SJSA1 (cell line): Measurements from ENCODE around the gene PLPP2. TPM values are rescaled to one million over a fixed set of nuclear protein-coding genes. Genes with fewer than 3 reads are reported as not detected.

ENCODE experiments used
- DNase-seq, 2 experiments: peaks; one replicate each; pipeline ENCODE4 v3.0.0-alpha.2; 2015 to 2020; ENCODE audit warnings: low spot score in 2 of 2, low read depth in 1 of 2
- H3K27ac ChIP-seq: fragments of 250-450 bp; sonication (Bioruptor Pico); 2 replicates; pipeline ENCODE4 v1.5.1; 2020; ENCODE audit warnings: mild to moderate bottlenecking, moderate library complexity
- H3K27me3 ChIP-seq: fragments of 250-450 bp; sonication (Bioruptor Pico); replicated peaks from 2 replicates; pipeline ENCODE4 v1.5.1; 2020; ENCODE audit warnings: mild to moderate bottlenecking, moderate library complexity
- H3K36me3 ChIP-seq: fragments of 250-450 bp; sonication (Bioruptor Pico); 2 replicates; pipeline ENCODE4 v1.5.1; 2020; ENCODE audit warnings: mild to moderate bottlenecking
- H3K4me1 ChIP-seq: fragments of 250-450 bp; sonication (Bioruptor Pico); replicated peaks from 2 replicates; pipeline ENCODE4 v1.6.1; 2021; ENCODE audit warnings: mild to moderate bottlenecking
- H3K4me3 ChIP-seq: fragments of 250-450 bp; sonication (Bioruptor Pico); 2 replicates; pipeline ENCODE4 v1.5.1; 2020; ENCODE audit warnings: mild to moderate bottlenecking
- H3K9me3 ChIP-seq: fragments of 250-450 bp; sonication (Bioruptor Pico); replicated peaks from 2 replicates; pipeline ENCODE4 v1.5.1; 2020; ENCODE audit warnings: mild to moderate bottlenecking
- total RNA-seq: library from RNA; depleted of rRNA; stranded (reverse); fragments of >200 nt; shearing (Covaris generic); gene quantifications from 2 replicates; pipeline ENCODE4 v1.2.3, GENCODE V29; 2014

The PLPP2 gene
- total RNA-seq, 1 experiment from 2014 or later, result 7.3 TPM

DNA sequence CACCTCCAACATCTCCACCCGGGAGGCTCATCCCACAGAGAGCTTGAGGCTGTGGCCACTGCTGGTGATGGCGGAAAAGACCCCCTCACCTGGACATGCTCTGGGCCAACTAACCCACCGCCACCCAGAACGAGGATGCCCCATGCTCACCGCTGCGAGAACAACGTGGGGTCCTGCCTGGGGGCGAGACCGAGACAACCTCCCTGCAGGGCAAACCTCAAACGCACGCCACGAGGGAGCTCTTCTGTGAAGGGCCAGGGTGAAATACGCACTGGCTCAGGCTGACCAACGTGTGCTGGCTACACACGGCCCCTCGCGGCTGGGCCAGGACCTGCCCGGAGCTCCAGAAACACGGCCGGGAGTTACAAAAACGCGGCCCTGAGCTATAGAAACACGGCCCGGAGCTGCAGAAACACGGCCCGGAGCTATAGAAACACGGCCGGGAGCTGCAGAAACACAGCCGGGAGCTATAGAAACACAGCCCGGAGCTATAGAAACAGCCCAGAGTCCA, 19.0 kb upstream of the PLPP2 start:
- Histone ChIP-seq H3K9me3 (no peaks in the 10 kb centered on the region), H3K27me3 (no peaks in the 10 kb centered on the region), H3K27ac (no peak overlapping the region), H3K4me3 (no peak overlapping the region), H3K36me3 (peaks cover 76% of the 10 kb centered on the region), H3K4me1 (no peaks in the 10 kb centered on the region)
- DNase-seq, result no peak

DNA sequence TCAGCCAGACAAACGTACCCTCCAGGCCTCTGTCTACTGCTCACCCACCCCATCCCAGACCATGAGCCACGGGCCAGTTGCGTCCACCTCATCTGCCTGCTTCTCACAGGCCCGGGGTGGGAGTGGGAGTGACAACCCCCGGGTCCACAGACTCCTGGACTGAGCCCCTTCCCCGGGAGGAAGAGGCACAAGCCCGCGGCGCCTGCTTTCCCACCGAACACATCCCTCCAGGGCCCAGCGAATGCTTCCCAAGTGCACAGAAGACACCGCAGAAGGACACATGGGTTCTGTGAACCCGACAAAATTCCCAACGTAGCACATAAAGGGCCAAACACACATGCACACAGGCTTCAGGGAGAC, 18.0 kb upstream of the PLPP2 start:
- Histone ChIP-seq H3K4me1 (no peaks in the 10 kb centered on the region), H3K9me3 (no peaks in the 10 kb centered on the region), H3K4me3 (no peak overlapping the region), H3K27ac (no peak overlapping the region), H3K27me3 (no peaks in the 10 kb centered on the region), H3K36me3 (peaks cover 72% of the 10 kb centered on the region)
- DNase-seq, result no peak

DNA sequence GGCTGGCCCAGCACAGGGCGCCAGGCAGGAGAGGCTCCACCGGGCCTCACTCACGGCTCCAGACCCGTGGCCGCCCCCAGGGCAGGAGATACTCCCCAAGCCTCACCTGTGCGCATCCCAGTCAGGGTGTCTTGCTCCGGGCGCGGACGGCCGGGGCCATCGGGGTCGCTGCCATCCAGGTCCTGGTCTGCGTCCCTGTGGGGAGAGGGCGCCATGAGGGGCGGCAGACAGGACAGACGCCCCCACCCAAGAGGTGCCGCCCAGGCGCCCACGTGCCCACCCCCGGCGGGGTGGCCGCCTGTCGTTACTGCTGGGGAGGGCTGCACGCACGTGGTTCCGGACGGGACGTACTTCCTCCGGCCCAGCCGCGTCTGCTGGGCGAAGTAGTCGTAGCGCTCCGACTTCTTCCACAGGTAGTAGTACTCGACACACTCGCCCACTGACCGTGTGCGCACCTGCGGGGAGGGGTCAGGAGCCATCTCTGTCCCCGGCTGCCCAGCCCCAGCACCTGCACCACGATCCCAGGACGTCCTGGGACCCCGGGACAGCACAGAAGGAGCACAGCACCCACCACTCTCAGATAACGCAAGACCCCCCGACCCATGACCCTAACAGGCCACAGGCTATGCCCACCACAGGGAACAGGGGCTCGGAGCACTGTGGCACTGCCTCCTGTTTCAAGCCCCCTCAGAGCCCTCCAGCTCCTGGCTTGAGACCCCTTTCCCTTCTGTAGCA, 17.4 kb upstream of the PLPP2 start:
- no peaks in the 10 kb centered on the region for H3K27me3 ChIP-seq

DNA sequence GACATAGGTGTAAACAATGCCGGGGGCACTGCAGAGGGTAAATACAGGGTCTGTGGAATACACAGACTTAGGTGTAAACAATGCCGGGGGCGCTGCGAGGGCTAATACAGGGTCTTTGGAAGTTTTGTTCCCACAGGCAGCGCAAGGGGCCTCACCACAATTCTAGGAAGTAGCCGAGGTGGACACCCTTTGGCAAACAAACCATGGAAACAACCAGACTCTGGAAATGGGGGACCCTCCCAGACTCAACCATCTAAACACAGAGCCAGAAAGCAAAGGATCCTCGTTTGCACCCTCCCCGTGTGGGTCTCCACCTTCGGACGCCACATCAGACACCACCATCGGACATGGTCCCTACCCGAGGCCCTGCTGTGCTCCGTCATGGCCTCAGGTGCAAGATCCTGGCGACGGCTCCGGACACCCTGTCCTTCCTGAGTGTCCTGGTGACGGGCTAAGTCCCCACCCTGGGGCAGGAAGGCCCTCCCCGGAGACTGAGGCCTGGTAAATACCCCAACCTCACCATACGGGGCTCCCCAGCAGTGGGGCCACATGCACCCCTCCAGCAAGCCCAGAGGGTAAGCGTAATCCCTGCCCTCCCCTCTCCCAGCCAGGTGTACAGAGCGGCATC, 16.7 kb upstream of the PLPP2 start:
- Histone ChIP-seq H3K4me1 (no peaks in the 10 kb centered on the region), H3K36me3 (peaks cover 62% of the 10 kb centered on the region), H3K27me3 (no peaks in the 10 kb centered on the region), H3K27ac (no peak overlapping the region), H3K9me3 (no peaks in the 10 kb centered on the region), H3K4me3 (no peak overlapping the region)
- DNase-seq, result no peak

More for the DNA sequence above, 17.4 kb upstream of the PLPP2 start:
- Histone ChIP-seq H3K9me3 (no peaks in the 10 kb centered on the region), H3K27ac (no peak overlapping the region), H3K4me1 (no peaks in the 10 kb centered on the region), H3K4me3 (no peak overlapping the region), H3K36me3 (peaks cover 67% of the 10 kb centered on the region)
- DNase-seq, result no peak

DNA sequence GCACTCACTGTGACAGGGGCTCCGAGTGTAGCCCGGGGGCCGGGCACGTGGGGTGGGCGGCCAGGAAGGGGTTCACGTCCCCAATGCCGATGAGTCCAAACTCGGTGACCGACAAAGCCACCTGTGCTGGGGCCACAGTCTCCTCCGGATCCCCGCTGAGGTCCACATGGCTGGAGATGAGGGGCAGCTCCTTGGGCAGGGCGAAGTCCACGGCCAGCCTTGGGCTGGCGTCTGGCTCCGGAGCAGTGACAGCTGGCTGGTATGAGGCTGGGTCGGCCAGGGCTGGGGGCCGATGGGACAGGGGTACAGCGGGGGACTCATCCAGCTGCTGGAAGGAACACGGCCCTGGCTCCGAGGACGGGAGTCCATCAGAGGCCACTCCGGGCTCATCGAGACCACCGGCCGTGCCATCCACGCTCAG, 15.9 kb upstream of the PLPP2 start:
- no peak overlapping the region for H3K27ac ChIP-seq
- no peak overlapping the region for H3K4me3 ChIP-seq
- DNase-seq, result no peak
- no peaks in the 10 kb centered on the region for H3K27me3 ChIP-seq
- H3K4me1 ChIP-seq, result no peaks in the 10 kb centered on the region
- no peaks in the 10 kb centered on the region for H3K9me3 ChIP-seq
- peaks cover 62% of the 10 kb centered on the region for H3K36me3 ChIP-seq

DNA sequence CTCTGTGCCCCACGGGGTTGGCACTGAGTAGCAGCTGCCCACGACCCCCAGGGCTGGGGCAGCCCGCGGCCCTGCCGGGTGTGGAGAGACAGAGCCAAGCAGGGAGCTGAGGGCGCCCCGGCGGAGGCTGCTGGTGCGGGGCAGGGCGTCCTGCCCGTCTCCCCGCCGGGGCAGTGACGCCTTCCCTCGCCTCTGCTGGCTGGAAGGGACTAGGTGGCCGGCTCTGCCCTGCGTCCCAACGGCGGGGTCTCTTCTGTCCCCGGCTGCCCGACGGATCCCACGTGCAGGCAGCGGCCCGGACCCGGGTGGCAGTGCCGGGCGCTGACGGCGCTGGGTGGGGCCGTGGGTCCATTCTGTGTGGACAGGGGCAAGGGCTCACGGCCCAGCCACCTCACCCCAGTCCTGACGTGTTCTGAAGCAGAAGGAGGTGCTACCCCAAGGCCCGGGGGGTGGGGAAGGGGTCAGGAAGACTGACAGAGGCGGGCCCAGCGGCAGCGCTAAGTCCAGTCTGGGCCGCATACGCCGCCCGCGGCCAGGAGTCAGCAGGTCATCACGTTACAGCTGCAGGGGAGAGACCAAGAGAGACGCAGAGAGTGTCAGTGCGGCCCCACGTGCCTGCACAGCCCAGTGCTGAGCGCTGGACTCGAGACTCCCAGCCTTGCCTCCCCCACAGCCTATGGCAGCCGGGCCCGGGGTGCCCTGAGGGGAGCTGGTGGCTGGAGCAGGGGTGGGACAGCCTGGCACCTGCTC, 15.1 kb upstream of the PLPP2 start:
- H3K27me3 ChIP-seq, result no peaks in the 10 kb centered on the region
- no peaks in the 10 kb centered on the region for H3K9me3 ChIP-seq
- no peak overlapping the region for H3K4me3 ChIP-seq
- no peak overlapping the region for H3K27ac ChIP-seq
- H3K4me1 ChIP-seq, result no peaks in the 10 kb centered on the region
- DNase-seq, result no peak
- peaks cover 61% of the 10 kb centered on the region for H3K36me3 ChIP-seq

DNA sequence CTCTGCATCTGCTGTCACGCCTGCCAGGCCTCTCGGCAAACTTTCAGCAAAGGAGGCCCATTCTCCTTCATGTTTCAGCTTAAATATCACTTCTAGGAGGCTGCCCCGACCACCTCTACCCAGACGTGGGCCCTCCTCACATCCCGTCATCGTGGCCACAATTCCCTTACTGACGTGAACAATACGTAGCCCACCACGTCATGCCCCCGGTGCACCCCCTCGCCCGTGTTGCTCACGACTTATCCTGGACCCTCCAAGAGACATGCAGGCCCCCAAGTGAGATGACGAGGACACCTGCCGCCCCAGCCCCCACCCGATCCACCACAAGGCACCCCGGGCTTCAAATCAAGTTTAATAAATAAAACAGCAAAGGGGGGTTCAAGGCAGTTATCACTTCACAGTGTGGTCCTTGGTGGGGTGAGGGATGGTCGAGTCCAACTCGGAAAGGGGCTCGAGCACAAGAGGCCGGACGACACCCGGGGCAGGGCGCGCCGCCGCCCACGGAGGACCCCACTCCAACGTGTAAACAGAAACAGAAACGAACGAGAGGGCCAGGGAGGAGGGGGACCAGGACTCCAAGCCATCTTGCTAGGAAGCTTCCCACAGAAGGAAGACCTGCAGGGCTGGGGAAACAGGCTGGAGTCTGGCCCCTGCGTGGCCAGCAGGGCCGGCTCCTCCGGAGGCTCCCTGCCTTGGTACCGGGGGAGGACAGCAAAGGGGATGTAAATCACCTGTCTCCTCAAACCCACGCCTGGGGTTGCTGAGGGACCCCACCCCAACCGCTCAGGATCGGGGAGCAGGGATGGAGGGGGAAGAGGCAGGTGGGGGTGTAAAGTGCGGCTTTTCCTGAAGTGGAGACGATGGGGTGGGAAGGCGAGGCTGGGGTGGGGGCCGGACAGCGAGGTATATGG, 14.3 kb upstream of the PLPP2 start:
- no peaks in the 10 kb centered on the region for H3K27me3 ChIP-seq
- no peak for DNase-seq
- H3K27ac ChIP-seq, result no peak overlapping the region
- no peaks in the 10 kb centered on the region for H3K9me3 ChIP-seq
- H3K4me3 ChIP-seq, result no peak overlapping the region
- H3K4me1 ChIP-seq, result no peaks in the 10 kb centered on the region
- H3K36me3 ChIP-seq, result peaks cover 53% of the 10 kb centered on the region

DNA sequence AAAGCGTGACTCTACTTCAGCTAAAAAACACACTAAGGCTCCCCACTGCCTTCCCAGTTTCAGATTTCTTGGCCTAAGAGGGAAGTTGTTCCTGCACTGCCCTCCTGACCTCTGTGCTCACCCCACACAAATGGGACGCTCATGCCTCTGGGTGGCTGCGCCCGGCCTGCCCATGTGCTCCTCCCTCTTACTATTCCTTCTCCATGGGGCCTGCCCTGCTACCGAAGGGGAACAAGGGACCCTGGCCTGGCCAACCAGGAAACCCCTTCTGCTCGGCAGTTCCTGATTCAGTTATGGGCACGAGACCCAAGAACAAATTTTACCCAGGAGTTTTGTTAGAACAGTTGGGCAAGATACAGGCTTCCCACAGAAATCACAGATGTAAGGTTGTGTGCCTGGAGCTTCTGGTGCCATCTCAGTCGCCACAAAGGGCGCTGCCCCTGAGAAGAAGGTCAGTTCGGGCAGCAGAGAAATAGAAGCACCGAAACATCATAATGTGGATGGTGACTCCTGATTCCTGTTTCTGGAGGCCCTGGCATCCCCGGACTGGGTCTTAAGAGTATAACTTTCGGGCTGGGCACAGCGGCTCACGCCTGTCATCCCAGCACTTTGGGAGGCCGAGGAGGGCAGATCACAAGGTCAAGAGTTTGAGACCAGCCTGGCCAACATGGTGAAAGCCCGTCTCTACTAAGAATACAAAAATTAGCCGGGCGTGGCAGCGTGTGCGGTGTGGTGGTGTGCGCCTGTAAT, 5.4 kb upstream of the PLPP2 start:
- H3K27me3 ChIP-seq, result peaks cover 16% of the 10 kb centered on the region
- DNase-seq, result no peak
- no peaks in the 10 kb centered on the region for H3K9me3 ChIP-seq
- H3K4me1 ChIP-seq, result no peaks in the 10 kb centered on the region
- no peak overlapping the region for H3K27ac ChIP-seq
- no peaks in the 10 kb centered on the region; the same call in 1 of the 2 replicates for H3K36me3 ChIP-seq
- no peak overlapping the region for H3K4me3 ChIP-seq

DNA sequence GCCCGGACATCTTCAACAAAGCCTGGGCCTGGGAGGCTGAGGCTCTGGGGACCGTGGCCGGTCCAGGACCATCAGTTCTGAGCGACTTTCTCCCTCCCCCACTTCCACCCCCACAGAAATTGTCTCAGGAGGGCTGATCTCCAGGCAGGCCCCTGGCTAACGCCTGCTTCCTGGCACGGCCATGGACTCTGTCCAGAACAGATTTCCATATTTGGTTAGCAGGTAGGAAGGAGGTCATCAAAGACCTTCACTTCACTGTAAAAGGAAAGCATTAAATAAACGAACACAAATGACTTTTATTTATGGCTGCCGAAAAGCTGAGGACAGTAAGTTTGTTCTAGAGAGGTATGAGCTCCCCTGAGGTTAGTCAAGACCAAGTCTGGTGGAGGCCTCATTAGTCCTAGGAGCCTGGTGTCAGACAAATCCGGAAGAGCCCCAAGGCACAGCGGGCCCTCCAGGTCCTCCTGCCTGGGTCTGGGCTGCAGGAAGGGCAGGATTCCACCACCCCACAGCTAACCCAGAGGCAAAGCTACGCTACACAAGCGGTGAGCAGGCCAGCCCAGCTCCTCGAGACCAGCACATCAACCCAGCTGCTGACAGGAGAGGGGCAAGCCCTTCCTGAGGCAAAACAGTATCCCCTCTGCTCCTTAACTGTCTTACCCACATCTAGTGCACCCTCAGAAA, 4.6 kb upstream of the PLPP2 start:
- no peak for DNase-seq
- peaks cover 4% of the 10 kb centered on the region for H3K4me1 ChIP-seq
- H3K9me3 ChIP-seq, result 0 out of 2 replicates have a peak, but pooled peaks cover 3% of the 10 kb centered on the region
- peaks cover 20% of the 10 kb centered on the region for H3K27me3 ChIP-seq
- H3K4me3 ChIP-seq, result no peak overlapping the region
- H3K27ac ChIP-seq, result no peak overlapping the region
- no peaks in the 10 kb centered on the region for H3K36me3 ChIP-seq

DNA sequence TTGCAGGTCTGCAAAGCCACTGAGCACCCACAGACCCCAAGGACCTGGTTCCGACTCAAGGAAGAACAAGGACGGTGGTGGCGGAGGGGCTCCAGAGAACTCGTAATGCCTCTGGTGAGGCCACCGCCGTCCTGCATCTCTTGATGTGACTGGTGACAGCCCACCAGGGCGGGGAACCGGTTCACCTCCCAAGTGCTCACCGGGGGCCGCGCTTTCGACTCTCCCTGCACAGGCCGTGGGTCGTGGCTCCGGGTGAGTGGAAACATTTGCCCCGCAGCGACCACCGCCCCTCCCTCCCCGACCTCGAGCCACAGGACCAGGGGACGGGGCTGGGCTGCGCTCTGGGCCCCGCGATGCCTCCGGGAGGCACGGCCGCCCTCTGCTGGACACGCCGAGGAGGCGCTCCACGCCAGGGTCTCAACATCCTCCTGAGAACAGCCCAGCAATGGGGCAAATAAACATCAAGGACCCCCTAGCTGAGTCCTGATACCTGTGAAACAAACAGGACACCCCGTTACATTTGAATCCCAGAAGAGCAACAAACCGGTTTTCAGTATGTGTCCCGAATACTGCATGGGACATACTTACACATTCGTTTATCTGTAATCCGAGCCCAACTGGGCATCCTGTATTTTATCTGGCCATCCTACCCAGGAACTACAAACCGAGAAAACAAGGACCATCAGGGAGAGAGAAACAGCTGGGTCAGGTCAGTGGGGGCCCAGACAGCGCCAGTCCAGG, 3.9 kb upstream of the PLPP2 start:
- 0 out of 2 replicates have a peak, but pooled peaks cover 5% of the 10 kb centered on the region for H3K9me3 ChIP-seq
- H3K36me3 ChIP-seq, result no peaks in the 10 kb centered on the region
- no peak overlapping the region for H3K27ac ChIP-seq
- peaks cover 11% of the 10 kb centered on the region for H3K4me1 ChIP-seq
- DNase-seq, result no peak
- no peak overlapping the region for H3K4me3 ChIP-seq
- H3K27me3 ChIP-seq, result peaks cover 27% of the 10 kb centered on the region

DNA sequence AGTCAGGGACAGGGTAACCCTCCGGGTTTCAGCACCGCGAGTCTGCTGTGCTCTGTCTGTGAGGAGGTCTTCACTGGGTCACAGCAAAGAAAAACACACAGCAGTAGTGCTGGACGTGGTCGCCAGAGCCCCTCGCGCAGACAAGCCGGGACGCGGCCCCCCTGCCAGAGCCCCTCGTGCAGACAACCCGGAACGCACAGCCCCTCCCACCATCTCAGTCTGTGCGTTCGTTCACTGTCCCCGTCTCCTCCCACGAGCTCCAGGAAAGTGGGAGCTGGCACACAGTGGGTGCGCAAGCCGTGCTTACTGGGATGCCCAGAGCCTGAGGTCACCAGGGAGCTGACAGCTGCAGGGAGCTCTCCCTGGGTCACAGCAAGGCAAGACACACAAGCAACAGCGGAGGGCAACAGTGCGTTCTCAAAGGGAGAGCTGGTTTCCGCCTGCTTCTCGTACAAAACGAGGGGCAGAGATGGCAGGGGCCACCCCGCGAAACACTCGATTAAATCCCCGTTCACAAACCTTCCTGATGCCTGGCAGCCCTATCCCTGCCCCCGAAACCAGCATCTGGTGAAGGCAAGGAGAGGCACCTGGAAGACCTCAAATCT, 3.2 kb upstream of the PLPP2 start:
- Histone ChIP-seq H3K4me1 (peaks cover 12% of the 10 kb centered on the region), H3K4me3 (no peak overlapping the region), H3K27me3 (peaks cover 29% of the 10 kb centered on the region), H3K36me3 (no peaks in the 10 kb centered on the region), H3K9me3 (0 out of 2 replicates have a peak, but pooled peaks cover 5% of the 10 kb centered on the region), H3K27ac (no peak overlapping the region)
- DNase-seq, result no peak
